Measurements from ENCODE around the gene IGSF23. TPM values are rescaled to one million over a fixed set of nuclear protein-coding genes. Genes with fewer than 3 reads are reported as not detected.
A peak's percentile ranks its signal among the peaks of the same experiment; 100 is the strongest.

The IGSF23 gene
- total RNA-seq, 2 donors from 2014 or later = not detected

DNA sequence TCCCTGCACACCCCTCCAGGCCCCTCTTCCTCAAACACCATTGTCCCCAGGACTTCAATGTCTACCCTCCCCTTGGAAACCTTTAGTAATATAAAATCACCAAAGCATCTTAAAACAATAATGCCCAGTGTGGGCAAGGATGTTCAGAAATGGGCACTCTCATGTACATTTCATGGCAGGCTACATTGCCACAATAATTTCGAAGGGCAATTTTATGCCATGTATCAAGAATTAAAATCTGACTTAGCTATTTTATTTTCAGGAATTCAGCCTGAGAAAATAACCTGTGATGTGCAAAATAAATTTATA, 35.8 kb upstream of the IGSF23 start:
- no peaks in the 10 kb centered on the region for H3K27me3 ChIP-seq (ENCODE audit: control insufficient read depth, insufficient read depth, low read length, poor library complexity, severe bottlenecking)
- Mint-ChIP-seq H3K27ac (no peak overlapping the region), H3K4me1 (peaks cover 20% of the 10 kb centered on the region), H3K4me3 (no peak overlapping the region), H3K27me3 (ENCODE audit: insufficient read depth) (peaks cover 4% of the 10 kb centered on the region), H3K36me3 (ENCODE audit: low read depth) (no peaks in the 10 kb centered on the region), H3K9me3 (peaks cover 2% of the 10 kb centered on the region)
- TF ChIP-seq, protein P1, sequence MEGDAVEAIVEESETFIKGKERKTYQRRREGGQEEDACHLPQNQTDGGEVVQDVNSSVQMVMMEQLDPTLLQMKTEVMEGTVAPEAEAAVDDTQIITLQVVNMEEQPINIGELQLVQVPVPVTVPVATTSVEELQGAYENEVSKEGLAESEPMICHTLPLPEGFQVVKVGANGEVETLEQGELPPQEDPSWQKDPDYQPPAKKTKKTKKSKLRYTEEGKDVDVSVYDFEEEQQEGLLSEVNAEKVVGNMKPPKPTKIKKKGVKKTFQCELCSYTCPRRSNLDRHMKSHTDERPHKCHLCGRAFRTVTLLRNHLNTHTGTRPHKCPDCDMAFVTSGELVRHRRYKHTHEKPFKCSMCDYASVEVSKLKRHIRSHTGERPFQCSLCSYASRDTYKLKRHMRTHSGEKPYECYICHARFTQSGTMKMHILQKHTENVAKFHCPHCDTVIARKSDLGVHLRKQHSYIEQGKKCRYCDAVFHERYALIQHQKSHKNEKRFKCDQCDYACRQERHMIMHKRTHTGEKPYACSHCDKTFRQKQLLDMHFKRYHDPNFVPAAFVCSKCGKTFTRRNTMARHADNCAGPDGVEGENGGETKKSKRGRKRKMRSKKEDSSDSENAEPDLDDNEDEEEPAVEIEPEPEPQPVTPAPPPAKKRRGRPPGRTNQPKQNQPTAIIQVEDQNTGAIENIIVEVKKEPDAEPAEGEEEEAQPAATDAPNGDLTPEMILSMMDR (conservative IDR thresholded peaks at IDR 0.05) = no peak
- H3K9ac ChIP-seq (ENCODE audit: extremely low read depth, low read length, poor library complexity, severe bottlenecking) = no peak overlapping the region
- H3K36me3 ChIP-seq (ENCODE audit: control insufficient read depth, insufficient read depth, low read length) = no peaks in the 10 kb centered on the region
- H3K4me3 ChIP-seq (ENCODE audit: low read length) = no peak overlapping the region
- no peak overlapping the region for H3K27ac ChIP-seq (ENCODE audit: low read depth, low read length)
- 50 to 76% methylated on average over 1 of the region's 1 CpG for WGBS, 2 experiments (ENCODE audit: insufficient coverage in 1 of 2, insufficient read length in 1 of 2)
- no peaks in the 10 kb centered on the region for H3K9me3 ChIP-seq (ENCODE audit: control insufficient read depth, low read length)
- H3K4me1 ChIP-seq (ENCODE audit: control insufficient read depth, insufficient read depth, low read length) = no peaks in the 10 kb centered on the region
- peak; percentile 23 for DNase-seq

- Histone ChIP-seq H3K27ac (ENCODE audit: low read depth, low read length) (no peak overlapping the region), H3K4me3 (ENCODE audit: low read length) (no peak overlapping the region), H3K9me3 (ENCODE audit: control insufficient read depth, low read length) (no peaks in the 10 kb centered on the region), H3K9ac (ENCODE audit: extremely low read depth, low read length, poor library complexity, severe bottlenecking) (no peak overlapping the region), H3K36me3 (ENCODE audit: control insufficient read depth, insufficient read depth, low read length) (no peaks in the 10 kb centered on the region), H3K27me3 (ENCODE audit: control insufficient read depth, insufficient read depth, low read length, poor library complexity, severe bottlenecking) (no peaks in the 10 kb centered on the region), H3K4me1 (ENCODE audit: control insufficient read depth, insufficient read depth, low read length) (no peaks in the 10 kb centered on the region)
- Mint-ChIP-seq H3K36me3 (ENCODE audit: low read depth) (no peaks in the 10 kb centered on the region), H3K9me3 (peaks cover 7% of the 10 kb centered on the region), H3K4me3 (no peak overlapping the region), H3K4me1 (peaks cover 5% of the 10 kb centered on the region), H3K27me3 (ENCODE audit: insufficient read depth) (peaks cover 4% of the 10 kb centered on the region), H3K27ac (no peak overlapping the region)
- peak; percentile 3 for DNase-seq
- WGBS, 2 experiments (ENCODE audit: insufficient coverage in 1 of 2, insufficient read length in 1 of 2) = 87 to 100% methylated on average over 5 of the region's 5 CpGs
- TF ChIP-seq, protein P1 (conservative IDR thresholded peaks at IDR 0.05) = no peak
These were observed 33.5 kb upstream of the IGSF23 start for GRCh38 chr19:44579663-44580365.

GRCh38 chr19:44580366-44580895, 32.9 kb upstream of the IGSF23 start:
- Histone ChIP-seq H3K4me1 (ENCODE audit: control insufficient read depth, insufficient read depth, low read length) (no peaks in the 10 kb centered on the region), H3K9me3 (ENCODE audit: control insufficient read depth, low read length) (peaks cover 6% of the 10 kb centered on the region), H3K36me3 (ENCODE audit: control insufficient read depth, insufficient read depth, low read length) (no peaks in the 10 kb centered on the region), H3K27ac (ENCODE audit: low read depth, low read length) (no peak overlapping the region), H3K4me3 (ENCODE audit: low read length) (no peak overlapping the region), H3K27me3 (ENCODE audit: control insufficient read depth, insufficient read depth, low read length, poor library complexity, severe bottlenecking) (no peaks in the 10 kb centered on the region), H3K9ac (ENCODE audit: extremely low read depth, low read length, poor library complexity, severe bottlenecking) (no peak overlapping the region)
- peaks cover 2% of the 10 kb centered on the region for H3K4me1 Mint-ChIP-seq
- no peaks in the 10 kb centered on the region for H3K36me3 Mint-ChIP-seq (ENCODE audit: low read depth)
- no peak overlapping the region for H3K27ac Mint-ChIP-seq
- TF ChIP-seq, protein P1 (conservative IDR thresholded peaks at IDR 0.05) = no peak
- peaks cover 13% of the 10 kb centered on the region for H3K9me3 Mint-ChIP-seq
- H3K27me3 Mint-ChIP-seq (ENCODE audit: insufficient read depth) = peaks cover 5% of the 10 kb centered on the region
- WGBS, 2 experiments (ENCODE audit: insufficient coverage in 1 of 2, insufficient read length in 1 of 2) = 92 to 98% methylated on average over 8 to 11 of the region's 11 CpGs
- H3K4me3 Mint-ChIP-seq = no peak overlapping the region
- DNase-seq = peak; percentile 33
